Transverse colon (tissue), 4 donors: ENCODE data around the gene TRIAP1. TPM values are rescaled to one million over a fixed set of nuclear protein-coding genes. Genes with fewer than 3 reads are reported as not detected.

ENCODE experiments used
- DNase-seq: peaks from one replicate; pipeline ENCODE4 v3.0.0-alpha.2; 2019
- H3K27ac ChIP-seq, 4 donors: fragments of 200-600 bp; sonication (generic); 2 replicates each; pipeline ENCODE4 v1.5.1; 2016 to 2018; ENCODE audit warnings: inconsistent platforms in 4 of 4
- H3K27me3 ChIP-seq: fragments of 200-600 bp; sonication (generic); 2 replicates; pipeline ENCODE4 v1.5.1; 2017; ENCODE audit warnings: inconsistent platforms
- H3K36me3 ChIP-seq, 4 donors: fragments of 200-600 bp; sonication (generic); 2 replicates each; pipeline ENCODE4 v1.5.1; 2017 to 2019; ENCODE audit warnings: inconsistent platforms in 4 of 4
- H3K4me1 ChIP-seq, 4 donors: fragments of 200-600 bp; sonication (generic); 2 replicates each; pipeline ENCODE4 v1.5.1; 2017 to 2020; ENCODE audit warnings: inconsistent platforms in 4 of 4
- H3K4me3 ChIP-seq, 4 donors: fragments of 200-600 bp; sonication (generic); 1 replicate in 1 of 4; 2 replicates in 3 of 4; pipeline versions ENCODE4 v1.5.1 to v1.6.1; 2017 to 2019; ENCODE audit warnings: inconsistent platforms in 4 of 4
- H3K9me3 ChIP-seq, 2 donors: fragments of 200-600 bp; sonication (generic); 2 replicates each; pipeline ENCODE4 v1.5.1; 2017 to 2019; ENCODE audit warnings: inconsistent platforms in 2 of 2
- CTCF ChIP-seq, 5 experiments: fragments of 200-600 bp in 3 of 5; fragments of 450-650 bp in 2 of 5; sonication (generic) in 3 of 5; IDR thresholded peaks; 1 replicate in 2 of 5; 2 replicates in 3 of 5; pipeline ENCODE4 v1.5.1; 2016 to 2017; ENCODE audit warnings: antibody characterized with exemption in 5 of 5, inconsistent platforms in 3 of 5, mild to moderate bottlenecking in 2 of 5, moderate library complexity in 1 of 5
- EP300 ChIP-seq: sonication (generic); formaldehyde crosslinking; IDR thresholded peaks from one replicate; pipeline ENCODE4 v1.6.1; 2017; ENCODE audit warnings: antibody characterized with exemption, low read depth
- POLR2A ChIP-seq: fragments of 450-650 bp; IDR thresholded peaks from one replicate; pipeline ENCODE4 v1.6.1; 2016; ENCODE audit warnings: antibody characterized with exemption, mild to moderate bottlenecking, moderate library complexity
- POLR2AphosphoS5 ChIP-seq, 3 donors: sonication (generic); formaldehyde crosslinking; IDR thresholded peaks; one replicate each; pipeline ENCODE4 v1.6.1; 2016; ENCODE audit warnings: antibody characterized with exemption in 3 of 3
- WGBS, 2 donors: methylation state at CpG; one replicate each; pipeline ENCODE4 v1.1.5; 2018; ENCODE audit warnings: low coverage in 1 of 2; 5-methylcytosine and 5-hydroxymethylcytosine counted together
- in situ Hi-C, 4 donors: fragments of 200-750 bp; cut with MboI; loops; one replicate each; pipeline versions ENCODE4 v1.15.0 to v1.15.1; 2017; ENCODE audit warnings: low sequenced_read_pairs in 3 of 4, low pct_ligation_motif_present in 1 of 4, low pct_unique_long_range_greater_than_20kb in 1 of 4
- intact Hi-C: fragments of 100-400 bp; cut with DNase I; formaldehyde crosslinking; loops from one replicate; pipeline ENCODE4 v1.15.1; 2023; ENCODE audit warnings: low total_unique reads
- total RNA-seq, 4 donors: library from RNA; depleted of rRNA; stranded (reverse); fragments of >200 nt; gene quantifications; one replicate each; pipeline ENCODE4 v1.1.0, GENCODE V29; 2016

TRIAP1 gene
- total RNA-seq, 4 donors from 2014 or later = 7.2 to 20.9 (median 11.9) TPM

GRCh38 chr12:120479458-120479857 lies 33.3 kb upstream of the TRIAP1 start:
- 80 to 84% methylated on average over 1 of the region's 1 CpG for WGBS, 2 donors
- no peak for DNase-seq
- in situ Hi-C loops (no loop called here), intact Hi-C loops (no loop called here)
- no peak overlapping the region for H3K4me3 ChIP-seq
- H3K9me3 ChIP-seq = no peaks in the 10 kb centered on the region
- peaks cover 0 to 9% (median 3%) of the 10 kb centered on the region in 4 donors for H3K4me1 ChIP-seq
- TF ChIP-seq POLR2AphosphoS5 (IDR thresholded peaks at IDR 0.05) = no peak
- no peak for TF ChIP-seq CTCF (IDR thresholded peaks at IDR 0.05)
- TF ChIP-seq POLR2A = no peak
- no peak for TF ChIP-seq EP300
- H3K36me3 ChIP-seq = no peaks in the 10 kb centered on the region
- H3K27me3 ChIP-seq = no peaks in the 10 kb centered on the region
- no peak overlapping the region for H3K27ac ChIP-seq

- DNase-seq = no peak
These were observed 29.5 kb upstream of the TRIAP1 start for GRCh38 chr12:120475643-120476042.

GRCh38 chr12:120474616-120474960 lies 28.4 kb upstream of the TRIAP1 start:
- in situ Hi-C loops = no loop called here
- DNase-seq = no peak

More at GRCh38 chr12:120475643-120476042, 29.5 kb upstream of the TRIAP1 start:
- no peaks in the 10 kb centered on the region for H3K27me3 ChIP-seq
- TF ChIP-seq POLR2A = no peak
- TF ChIP-seq EP300 = no peak
- no peak for TF ChIP-seq CTCF (IDR thresholded peaks at IDR 0.05)
- TF ChIP-seq POLR2AphosphoS5 (IDR thresholded peaks at IDR 0.05) = no peak
- no peak overlapping the region for H3K4me3 ChIP-seq
- no peaks in the 10 kb centered on the region for H3K9me3 ChIP-seq
- WGBS, 2 donors = 97 to 100% methylated on average over 1 of the region's 1 CpG
- H3K27ac ChIP-seq = no peak overlapping the region
- in situ Hi-C loops = no loop called here
- H3K36me3 ChIP-seq = no peaks in the 10 kb centered on the region
- intact Hi-C loops = no loop called here
- peaks cover 0 to 13% (median 8%) of the 10 kb centered on the region in 4 donors for H3K4me1 ChIP-seq

GRCh38 chr12:120473807-120474615 lies 27.8 kb upstream of the TRIAP1 start:
- WGBS, 2 donors = 72 to 76% methylated on average over 5 to 6 of the region's 6 CpGs
- Histone ChIP-seq H3K36me3 (no peaks in the 10 kb centered on the region), H3K4me3 (no peak overlapping the region), H3K4me1 (peaks cover 0 to 18% (median 10%) of the 10 kb centered on the region in 4 donors), H3K9me3 (no peaks in the 10 kb centered on the region), H3K27ac (no peak overlapping the region), H3K27me3 (no peaks in the 10 kb centered on the region)
- intact Hi-C loops = no loop called here
- in situ Hi-C loops = no loop called here
- TF ChIP-seq EP300 (no peak), CTCF (IDR thresholded peaks at IDR 0.05) (no peak), POLR2AphosphoS5 (IDR thresholded peaks at IDR 0.05) (no peak), POLR2A (no peak)
- no peak for DNase-seq

More at GRCh38 chr12:120474616-120474960, 28.4 kb upstream of the TRIAP1 start:
- H3K4me1 ChIP-seq = peaks cover 0 to 20% (median 10%) of the 10 kb centered on the region in 4 donors
- no peak overlapping the region for H3K27ac ChIP-seq
- no peaks in the 10 kb centered on the region for H3K36me3 ChIP-seq
- no peaks in the 10 kb centered on the region for H3K27me3 ChIP-seq
- TF ChIP-seq EP300 (no peak), POLR2A (no peak), POLR2AphosphoS5 (IDR thresholded peaks at IDR 0.05) (no peak), CTCF (IDR thresholded peaks at IDR 0.05) (no peak)
- H3K9me3 ChIP-seq = no peaks in the 10 kb centered on the region
- H3K4me3 ChIP-seq = no peak overlapping the region
- intact Hi-C loops = no loop called here
- WGBS, 2 donors = 10 to 16% methylated on average over 2 of the region's 2 CpGs
